GM12892 (cell line): ENCODE data around the gene NET1.
A peak's percentile ranks its signal among the peaks of the same experiment; 100 is the strongest.

Experiments
- DNase-seq: peaks from one replicate; pipeline ENCODE4 v3.0.0; 2011; ENCODE audit not compliant: insufficient read length
- FAIRE-seq: peaks from 2 replicates; lab custom pipeline; 2011; peaks lifted over from hg19 to GRCh38; lab: Jason Lieb, UNC
- POLR2A ChIP-seq: IDR thresholded peaks from 2 replicates; pipeline ENCODE4 v1.6.1; 2011; ENCODE audit warnings: low read depth, low read length, control low read depth
- POLR2AphosphoS5 ChIP-seq: IDR thresholded peaks from 2 replicates; pipeline ENCODE4 v1.6.1; 2011; ENCODE audit warnings: low read depth, low read length, control low read depth
- TAF1 ChIP-seq: IDR thresholded peaks from 2 replicates; pipeline ENCODE4 v1.6.1; 2011; ENCODE audit warnings: low read depth, mild to moderate bottlenecking, control low read depth, low read length, borderline replicate concordance

The NET1 gene

GRCh38 chr10:5433182-5433581, 20.8 kb downstream of the NET1 start:
- FAIRE-seq (no peak), DNase-seq (no peak)
- TF ChIP-seq POLR2AphosphoS5 (no peak), POLR2A (no peak), TAF1 (no peak)

- FAIRE-seq (no peak), DNase-seq (no peak)
- no peak for TF ChIP-seq POLR2A
- TF ChIP-seq POLR2AphosphoS5, result no peak
- no peak for TF ChIP-seq TAF1
These were observed 21.8 kb downstream of the NET1 start for GRCh38 chr10:5434017-5434753.

GRCh38 chr10:5435328-5435727, 23.0 kb downstream of the NET1 start:
- no peak for TF ChIP-seq POLR2A
- no peak for TF ChIP-seq TAF1
- no peak for TF ChIP-seq POLR2AphosphoS5
- FAIRE-seq, result no peak
- DNase-seq, result no peak

- DNase-seq, result no peak
- FAIRE-seq, result no peak
- TF ChIP-seq POLR2A (no peak), POLR2AphosphoS5 (no peak), TAF1 (no peak)
These were observed 27.8 kb downstream of the NET1 start for GRCh38 chr10:5440206-5440605.

GRCh38 chr10:5441106-5441505, 28.7 kb downstream of the NET1 start:
- TF ChIP-seq TAF1 (no peak), POLR2AphosphoS5 (no peak), POLR2A (no peak)
- no peak for DNase-seq
- FAIRE-seq, result no peak

- FAIRE-seq (peak; percentile 80), DNase-seq (no peak)
- no peak for TF ChIP-seq POLR2A
- TF ChIP-seq POLR2AphosphoS5, result no peak
- TF ChIP-seq TAF1, result no peak
These were observed 30.0 kb downstream of the NET1 start for GRCh38 chr10:5442065-5442989.

- peak; percentile 9 for FAIRE-seq
- TF ChIP-seq POLR2A (no peak), POLR2AphosphoS5 (no peak), TAF1 (no peak)
These were observed 30.6 kb downstream of the NET1 start for GRCh38 chr10:5442990-5443370.

GRCh38 chr10:5443429-5443828, 31.1 kb downstream of the NET1 start:
- DNase-seq (no peak), FAIRE-seq (peak; percentile 71)
- no peak for TF ChIP-seq POLR2AphosphoS5
- no peak for TF ChIP-seq TAF1
- no peak for TF ChIP-seq POLR2A

More at GRCh38 chr10:5442990-5443370, 30.6 kb downstream of the NET1 start:
- DNase-seq, result no peak

GRCh38 chr10:5445006-5445405, 32.6 kb downstream of the NET1 start:
- DNase-seq (no peak), FAIRE-seq (no peak)
- TF ChIP-seq TAF1 (no peak), POLR2AphosphoS5 (no peak), POLR2A (no peak)

GRCh38 chr10:5446390-5446926, 34.1 kb downstream of the NET1 start:
- FAIRE-seq (no peak), DNase-seq (no peak)

GRCh38 chr10:5447056-5447455, 34.7 kb downstream of the NET1 start:
- no peak for DNase-seq
- TF ChIP-seq POLR2AphosphoS5, result no peak
- no peak for TF ChIP-seq TAF1
- no peak for TF ChIP-seq POLR2A
- no peak for FAIRE-seq

More at GRCh38 chr10:5446390-5446926, 34.1 kb downstream of the NET1 start:
- TF ChIP-seq TAF1, result no peak
- no peak for TF ChIP-seq POLR2A
- no peak for TF ChIP-seq POLR2AphosphoS5

GRCh38 chr10:5447611-5448071, 35.3 kb downstream of the NET1 start:
- TF ChIP-seq TAF1, result no peak
- TF ChIP-seq POLR2AphosphoS5, result no peak
- FAIRE-seq (peak; percentile 93), DNase-seq (no peak)
